Measurements from ENCODE around the gene CCNB1.
"Not testable (repeated sequence)": the region's sequence is repeated elsewhere in the genome, so short reads cannot be mapped to it uniquely, and the experiment has no call there.

CCNB1 gene

GRCh38 chr5:69187342-69187741 lies 20.4 kb downstream of the CCNB1 start:
- no peak for DNase-seq

- no peak for DNase-seq
Measured at GRCh38 chr5:69188811-69189161, 21.8 kb downstream of the CCNB1 start.

- DNase-seq: peak; percentile 89
Measured at GRCh38 chr5:69189162-69190086, 22.5 kb downstream of the CCNB1 start, which contains the start of gene CENPH. TSS of gene CENPH (plus strand) at chr5:69189583. CDS start at chr5:69189635, 52 bp downstream.

- no peak for DNase-seq
Measured at GRCh38 chr5:69202497-69202896, 35.5 kb downstream of the CCNB1 start.

- no peak for DNase-seq
Measured at GRCh38 chr5:69206528-69207190, 39.7 kb downstream of the CCNB1 start.

GRCh38 chr5:69209602-69210001 lies 42.7 kb downstream of the CCNB1 start:
- DNase-seq: no peak

GRCh38 chr5:69211200-69211599 lies 44.2 kb downstream of the CCNB1 start:
- DNase-seq: no peak

GRCh38 chr5:69212022-69212421 lies 45.1 kb downstream of the CCNB1 start:
- DNase-seq: no peak

GRCh38 chr5:69213513-69214215 lies 46.7 kb downstream of the CCNB1 start:
- DNase-seq: no peak

GRCh38 chr5:69217151-69217511 lies 50.2 kb downstream of the CCNB1 start:
- DNase-seq: no peak

- peak; percentile 90 for DNase-seq
Measured at GRCh38 chr5:69217548-69218526, 50.9 kb downstream of the CCNB1 start.

- DNase-seq: no peak
Measured at GRCh38 chr5:69219939-69220338, 53.0 kb downstream of the CCNB1 start.

- not testable (repeated sequence) for DNase-seq
Measured at GRCh38 chr5:69220371-69220770, 53.4 kb downstream of the CCNB1 start.

- not testable (repeated sequence) for DNase-seq
Measured at GRCh38 chr5:69220833-69221232, 53.9 kb downstream of the CCNB1 start.

GRCh38 chr5:69224520-69224919 lies 57.6 kb downstream of the CCNB1 start:
- no peak for DNase-seq

GRCh38 chr5:69225860-69226259 lies 58.9 kb downstream of the CCNB1 start:
- no peak for DNase-seq
